K562 (cell line): ENCODE results near the gene CAMK2A. TPM values are rescaled to one million over a fixed set of nuclear protein-coding genes. Genes with fewer than 3 reads are reported as not detected.

Experiments
- ATAC-seq: fragments of 200-7000 bp; cut with Tn5 transposase; 3 replicates; pipeline ENCODE4 v1.9.1; 2020; ENCODE audit warnings: moderate library complexity
- BruUV-seq: library from RNA; stranded (reverse); fragments of 400-500 nt; replicated peaks from 2 replicates; lab custom pipeline; 2021; lab: Mats Ljungman, UMichigan
- CTCF ChIA-PET: fragments of 300-600 bp; formaldehyde crosslinking; extraction: SDS; loops from one replicate; lab custom pipeline; 2021; ENCODE audit warnings: low intra/inter-chr PET ratio; lab: Yijun Ruan, JAX
- POLR2A ChIA-PET: fragments of 300-600, 350-650 bp; sonication (Branson Sonifier 250); formaldehyde crosslinking; extraction: SDS; loops from one replicate; lab custom pipeline; 2021; ENCODE audit warnings: antibody characterized with exemption, inconsistent platforms; lab: Yijun Ruan, JAX
- DNase-seq, 4 experiments: peaks; one replicate each; pipeline versions ENCODE4 v3.0.0 to v3.0.0-alpha.2; 2011 to 2018; ENCODE audit warnings: low spot score in 3 of 4, mixed read lengths in 3 of 4; ENCODE audit errors: extremely low read depth in 1 of 4
- FAIRE-seq: peaks from 2 replicates; lab custom pipeline; 2011; peaks lifted over from hg19 to GRCh38; lab: Jason Lieb, UNC
- H2AFZ ChIP-seq: 2 replicates; pipeline ENCODE4 v1.6.0; 2011; ENCODE audit warnings: low read depth, low read length, control low read depth, inconsistent platforms
- H3K27ac ChIP-seq: fragments of 200-600 bp; 3 replicates; pipeline ENCODE4 v1.8.0; 2011; ENCODE audit warnings: low read depth, mild to moderate bottlenecking, control low read depth, inconsistent platforms, low read length, moderate library complexity, mixed read lengths; ENCODE audit errors: extremely low read depth
- H3K27me3 ChIP-seq, 2 experiments: fragments of 300-600 bp in 1 of 2; 2 replicates in 1 of 2; 3 replicates in 1 of 2; pipeline versions ENCODE4 v1.6.0 to v1.8.0; 2011; ENCODE audit warnings: inconsistent platforms in 2 of 2, low read length in 2 of 2, mild to moderate bottlenecking in 1 of 2, mixed read lengths in 1 of 2, moderate library complexity in 1 of 2; ENCODE audit not compliant: control insufficient read depth in 2 of 2, insufficient read depth in 2 of 2
- H3K36me3 ChIP-seq: fragments of 300-600 bp; 3 replicates; pipeline ENCODE4 v1.8.0; 2011; ENCODE audit warnings: mild to moderate bottlenecking, low read length, inconsistent platforms; ENCODE audit not compliant: control insufficient read depth, insufficient read depth
- H3K4me1 ChIP-seq, 2 experiments: fragments of 200-600 bp in 1 of 2; replicated peaks in 1 of 2; 2 replicates in 1 of 2; 3 replicates in 1 of 2; pipeline versions ENCODE4 v1.5.1 to v1.8.0; 2011; ENCODE audit warnings: inconsistent platforms in 2 of 2, low read length in 2 of 2, mild to moderate bottlenecking in 1 of 2, mixed read lengths in 1 of 2, moderate library complexity in 1 of 2; ENCODE audit not compliant: control insufficient read depth in 2 of 2, insufficient read depth in 2 of 2
- H3K4me2 ChIP-seq: 2 replicates; pipeline ENCODE4 v1.6.1; 2011; ENCODE audit warnings: low read length, control low read depth, inconsistent platforms, mixed read lengths; ENCODE audit not compliant: insufficient read depth
- H3K4me3 ChIP-seq: fragments of 200-600 bp; sonication (generic), shearing (Covaris generic); 2 replicates; pipeline ENCODE4 v1.5.1; 2016; ENCODE audit warnings: control low read depth, inconsistent platforms
- H3K79me2 ChIP-seq: fragments of 200-600 bp; 3 replicates; pipeline ENCODE4 v1.8.0; 2011; ENCODE audit warnings: low read length, inconsistent platforms; ENCODE audit not compliant: control insufficient read depth, insufficient read depth
- H3K9ac ChIP-seq, 2 experiments: 2 replicates each; pipeline versions ENCODE4 v1.6.0 to v1.6.1; 2011; ENCODE audit warnings: low read depth in 2 of 2, low read length in 2 of 2, control low read depth in 1 of 2, inconsistent platforms in 1 of 2, mild to moderate bottlenecking in 1 of 2, mixed read lengths in 1 of 2; ENCODE audit not compliant: insufficient read depth in 1 of 2
- H3K9me1 ChIP-seq: one replicate; pipeline ENCODE4 v1.6.0; 2011; ENCODE audit warnings: inconsistent platforms, mild to moderate bottlenecking, low read length, moderate library complexity; ENCODE audit not compliant: control insufficient read depth, insufficient read depth
- H3K9me3 ChIP-seq: replicated peaks from 2 replicates; pipeline ENCODE4 v1.5.1; 2011; ENCODE audit warnings: low read depth, low read length, inconsistent platforms; ENCODE audit not compliant: control insufficient read depth, insufficient read depth
- H4K20me1 ChIP-seq: replicated peaks from 2 replicates; pipeline ENCODE4 v1.6.1; 2011; ENCODE audit warnings: low read length, inconsistent platforms, mixed read lengths; ENCODE audit not compliant: control insufficient read depth, insufficient read depth
- DDX20 ChIP-seq: fragments of 450-650 bp; IDR thresholded peaks from 2 replicates; pipeline ENCODE4 v1.6.1; 2016; ENCODE audit warnings: missing genetic modification characterization, low read depth, mild to moderate bottlenecking, missing compliant biosample characterization, moderate library complexity
- KDM5B ChIP-seq: fragments of 200-600 bp; sonication (generic); IDR thresholded peaks from 2 replicates; pipeline ENCODE4 v1.6.1; 2012; ENCODE audit warnings: low read depth, mild to moderate bottlenecking, moderate library complexity, low read length, control low read depth, inconsistent platforms; ENCODE audit not compliant: insufficient replicate concordance
- TRIM24 ChIP-seq, 2 experiments: fragments of 450-650 bp; IDR thresholded peaks; 2 replicates each; pipeline ENCODE4 v1.6.1; 2016
- WGBS: fragments of 100-300 bp; shearing (Covaris generic); methylation state at CpG from one replicate; pipeline ENCODE4 v1.1.6; 2016; ENCODE audit warnings: low coverage, mixed read lengths; ENCODE audit not compliant: insufficient coverage; ENCODE audit errors: missing lambda C conversion rate; 5-methylcytosine and 5-hydroxymethylcytosine counted together
- in situ Hi-C: fragments of 300-500 bp; cut with MboI; formaldehyde crosslinking; loops from 4 replicates; pipeline ENCODE4 v1.15.0; 2018; ENCODE audit warnings: inconsistent platforms, mixed read lengths
- intact Hi-C: fragments of 100-400 bp; cut with micrococcal nuclease; formaldehyde crosslinking; loops from 2 replicates; pipeline ENCODE4 v1.14.2; 2022
- polyA plus RNA-seq, 8 experiments: library from polyadenylated mRNA; depleted of rRNA in 4 of 8; stranded (reverse) in 5 of 8; unstranded in 3 of 8; fragments of >200 nt; fragmentation: Nextera tagmentation in 2 of 8; fragmentation: Illumina TruSeq in 1 of 8; extraction: Ambion mirVana in 2 of 8; extraction: Trizol in 1 of 8; gene quantifications; 2 replicates each; pipeline versions ENCODE4 v1.2.1 to v1.2.3, GENCODE V29; 2011 to 2014; ENCODE audit warnings: inconsistent platforms in 1 of 8, missing spikeins in 1 of 8
- total RNA-seq, 7 experiments: library from RNA; depleted of rRNA in 6 of 7; stranded (reverse); fragments of >200 nt in 6 of 7; fragmentation: Illumina TruSeq in 2 of 7; extraction: Trizol in 2 of 7; gene quantifications; 2 replicates each; pipeline versions ENCODE4 v1.2.1 to v1.2.3, GENCODE V29; 2011 to 2021; ENCODE audit warnings: low replicate concordance in 1 of 7
- TF ChIP-seq, protein P1 (sequence below): fragments of 450-650 bp; IDR thresholded peaks from one replicate; pipeline ENCODE4 v1.6.1; 2018; ENCODE audit warnings: mild to moderate bottlenecking, moderate library complexity; ENCODE audit not compliant: partially characterized antibody
- TF ChIP-seq, protein P2 (sequence below): fragments of 250-450 bp; sonication (Bioruptor Pico); IDR thresholded peaks from 2 replicates; pipeline ENCODE4 v1.5.0; 2021; ENCODE audit warnings: mild to moderate bottlenecking, moderate library complexity

Gene CAMK2A
- total and polyA plus RNA-seq, 9 of the 15 experiments (the other 6 are each of a cell fraction or from before 2014, with no cell fraction given) = 0.01 to 0.18 (median 0.04) TPM; not detected in 6

DNA sequence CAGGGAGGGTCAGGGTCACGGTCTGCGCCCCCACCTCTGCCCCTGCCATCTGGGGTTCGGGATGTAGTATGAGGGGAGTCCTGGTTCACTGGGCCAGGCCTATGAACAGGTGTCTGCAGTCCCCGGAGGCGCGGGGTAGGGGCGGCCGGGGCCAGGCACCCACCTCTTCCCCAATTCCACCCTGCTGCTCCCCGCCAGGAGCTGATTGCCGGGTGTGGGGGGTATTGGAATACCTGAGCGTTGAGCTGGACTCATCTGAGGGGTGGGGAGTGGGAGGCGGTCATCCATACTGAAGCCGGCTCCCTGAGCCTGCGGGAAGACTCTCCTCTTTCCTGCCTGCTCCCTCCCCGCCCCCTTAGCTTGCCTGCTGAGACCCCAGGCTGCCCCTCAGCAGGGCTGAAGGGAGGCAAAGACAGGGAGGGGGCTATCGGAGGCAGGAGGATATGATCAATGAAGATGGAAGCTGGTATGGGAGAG lies 99.0 kb downstream of the CAMK2A start:
- no peak for DNase-seq
- Histone ChIP-seq H3K4me2 (no peak overlapping the region), H3K9ac (no peak overlapping the region), H3K9me1 (no peaks in the 10 kb centered on the region), H4K20me1 (0 out of 2 replicates have a peak, but pooled peaks cover 7% of the 10 kb centered on the region), H3K4me3 (no peak overlapping the region), H3K27me3 (peaks cover 42 to 90% of the 10 kb centered on the region in 2 experiments), H2AFZ (no peak overlapping the region), H3K79me2 (no peaks in the 10 kb centered on the region), H3K36me3 (no peaks in the 10 kb centered on the region), H3K27ac (no peak overlapping the region), H3K4me1 (peaks cover 0 to 7% of the 10 kb centered on the region in 2 experiments; a peak in 1 of 5 replicates), H3K9me3 (no peaks in the 10 kb centered on the region)
- intact Hi-C loops = no loop called here
- ATAC-seq = no peak
- under 1% methylated on average over 15 of the region's 16 CpGs for WGBS
- POLR2A ChIA-PET = interaction anchor here (1.4 kb wide), 1 partner anchor 22 kb away, joined by 3 read pairs; no protein-coding TSS in a partner anchor
- FAIRE-seq = no peak
- in situ Hi-C loops = no loop called here
- no TSS peak for BruUV-seq
- CTCF ChIA-PET = no interaction called here
- TF ChIP-seq DDX20 (tag) (no peak), TRIM24 (IDR thresholded peaks at IDR 0.05) (no peak), KDM5B (no peak)
- TF ChIP-seq, protein P1, sequence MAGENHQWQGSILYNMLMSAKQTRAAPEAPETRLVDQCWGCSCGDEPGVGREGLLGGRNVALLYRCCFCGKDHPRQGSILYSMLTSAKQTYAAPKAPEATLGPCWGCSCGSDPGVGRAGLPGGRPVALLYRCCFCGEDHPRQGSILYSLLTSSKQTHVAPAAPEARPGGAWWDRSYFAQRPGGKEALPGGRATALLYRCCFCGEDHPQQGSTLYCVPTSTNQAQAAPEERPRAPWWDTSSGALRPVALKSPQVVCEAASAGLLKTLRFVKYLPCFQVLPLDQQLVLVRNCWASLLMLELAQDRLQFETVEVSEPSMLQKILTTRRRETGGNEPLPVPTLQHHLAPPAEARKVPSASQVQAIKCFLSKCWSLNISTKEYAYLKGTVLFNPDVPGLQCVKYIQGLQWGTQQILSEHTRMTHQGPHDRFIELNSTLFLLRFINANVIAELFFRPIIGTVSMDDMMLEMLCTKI = no peak
- TF ChIP-seq, protein P2, sequence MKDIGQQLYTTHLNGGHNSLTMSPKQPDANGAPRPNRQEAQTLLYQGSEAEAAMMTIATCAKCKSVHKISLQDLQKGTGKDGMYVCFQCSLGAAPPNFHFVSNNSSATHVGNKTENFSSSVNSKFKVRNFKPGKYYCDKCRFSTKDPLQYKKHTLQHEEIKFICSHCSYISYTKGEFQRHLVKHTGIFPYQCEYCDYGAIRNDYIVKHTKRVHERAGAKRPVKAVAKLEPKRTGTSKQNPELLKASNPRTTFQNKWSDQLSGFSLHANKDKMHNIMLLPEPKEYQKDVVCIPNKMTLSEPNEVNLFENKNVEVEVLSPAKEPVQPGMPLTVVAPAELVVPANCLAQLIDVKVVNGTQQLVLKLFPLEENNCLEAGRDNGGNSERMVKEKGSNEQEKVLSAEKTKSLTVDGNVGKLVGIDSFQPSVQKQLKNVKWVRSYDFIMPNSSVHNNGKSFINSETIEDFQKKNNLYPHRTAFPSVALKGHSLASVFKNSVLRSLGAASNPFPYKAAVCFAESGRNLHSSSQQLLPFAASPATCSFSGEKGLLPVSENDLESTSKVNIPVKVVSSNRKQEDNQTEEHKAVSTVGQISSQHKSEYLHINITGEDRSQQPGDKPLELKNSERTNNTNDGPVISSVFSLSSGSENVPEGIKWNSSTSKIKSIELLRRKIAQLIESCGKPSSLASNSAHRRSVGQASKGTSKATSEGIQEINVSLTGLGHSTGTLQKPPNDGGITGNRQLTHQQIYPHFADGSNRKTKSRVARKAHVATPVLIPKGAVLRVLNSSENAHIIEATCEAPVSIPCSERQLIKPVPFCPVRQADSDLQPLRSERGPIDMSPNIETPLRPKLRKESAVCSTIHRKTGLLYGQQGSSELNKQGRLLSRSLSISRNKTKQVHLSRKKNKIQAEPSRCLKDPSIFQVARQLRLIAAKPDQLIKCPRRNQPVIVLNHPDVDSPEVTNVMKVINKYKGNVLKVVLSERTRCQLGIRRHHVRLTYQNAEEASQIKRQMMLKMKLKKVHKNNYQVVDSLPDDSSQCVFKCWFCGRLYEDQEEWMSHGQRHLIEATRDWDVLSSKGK (CRISPR knock-in tag) = no peak
